GM19043 (cell line): ENCODE results near the gene SLC22A23.

Experiments used
- ATAC-seq: cut with Tn5 transposase; IDR thresholded peaks from one replicate; pipeline ENCODE4 v1.9.1; 2021; ENCODE audit warnings: low read depth; ENCODE audit not compliant: unreplicated experiment

SLC22A23 gene

GRCh38 chr6:3407840-3408239, 49.0 kb downstream of the SLC22A23 start:
- no peak for ATAC-seq

DNA sequence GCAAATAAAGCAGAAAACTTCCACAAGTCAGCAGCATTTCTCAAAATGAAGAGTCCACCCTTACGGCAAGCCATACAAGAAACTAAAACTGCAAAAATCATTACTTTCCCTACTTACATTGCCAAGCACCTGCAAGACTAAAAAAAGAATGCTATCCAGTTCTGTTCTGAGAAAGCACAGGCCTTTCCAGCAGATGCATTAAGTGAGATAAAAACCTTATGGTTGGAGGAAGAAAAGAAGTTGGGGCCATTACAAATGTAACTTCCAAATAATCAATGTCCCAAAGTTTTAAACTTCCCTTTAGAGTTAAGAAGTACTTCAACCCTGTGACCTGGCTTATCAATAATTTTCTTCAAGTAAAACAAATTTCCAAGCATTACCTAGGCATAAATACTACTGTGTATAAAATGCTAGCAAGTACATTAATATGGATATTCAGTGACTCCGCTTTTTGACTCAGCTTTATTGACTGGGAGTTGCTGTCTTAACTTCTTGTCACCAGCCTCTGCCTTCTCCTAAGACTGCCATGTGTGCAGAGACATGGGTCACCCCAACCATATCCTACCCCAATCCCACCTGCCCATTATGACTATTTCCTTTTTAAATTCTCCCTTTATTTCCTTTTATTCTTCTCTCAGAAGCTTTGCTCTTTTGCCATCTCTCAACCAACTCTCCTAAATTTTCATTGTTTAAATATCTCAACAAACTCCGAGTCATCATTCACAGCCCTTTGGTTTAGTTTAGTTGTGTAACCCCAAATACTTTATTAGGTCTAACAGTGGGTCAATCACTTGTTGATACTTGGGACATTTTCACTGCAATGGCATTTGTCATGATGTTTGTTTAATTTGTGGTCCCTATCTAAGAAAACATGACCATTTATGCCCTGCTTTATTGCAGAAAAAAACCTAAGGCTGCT, 49.7 kb downstream of the SLC22A23 start:
- ATAC-seq, result no peak

DNA sequence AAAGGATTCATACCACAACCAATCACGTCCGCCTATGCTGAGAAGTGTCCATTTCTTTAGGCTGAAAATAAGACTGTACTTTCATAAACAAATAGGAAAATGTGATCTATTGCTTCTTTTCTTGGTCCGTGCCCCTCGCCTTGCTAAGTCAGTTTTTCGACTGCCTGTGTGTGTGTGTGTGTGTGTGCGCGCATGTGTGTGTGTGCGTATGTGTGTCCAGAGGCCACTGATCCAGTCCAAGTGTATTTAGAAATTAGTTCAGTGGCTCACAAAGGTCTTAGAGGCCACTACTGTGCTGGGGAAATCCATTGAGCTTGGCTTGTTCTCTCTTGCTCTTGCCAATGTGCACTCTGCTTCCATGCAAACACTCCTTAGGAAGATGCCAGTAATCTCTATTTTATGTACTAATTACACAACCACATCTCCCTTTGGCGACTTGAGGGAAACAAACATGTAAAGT, 50.5 kb downstream of the SLC22A23 start:
- ATAC-seq, result no peak

DNA sequence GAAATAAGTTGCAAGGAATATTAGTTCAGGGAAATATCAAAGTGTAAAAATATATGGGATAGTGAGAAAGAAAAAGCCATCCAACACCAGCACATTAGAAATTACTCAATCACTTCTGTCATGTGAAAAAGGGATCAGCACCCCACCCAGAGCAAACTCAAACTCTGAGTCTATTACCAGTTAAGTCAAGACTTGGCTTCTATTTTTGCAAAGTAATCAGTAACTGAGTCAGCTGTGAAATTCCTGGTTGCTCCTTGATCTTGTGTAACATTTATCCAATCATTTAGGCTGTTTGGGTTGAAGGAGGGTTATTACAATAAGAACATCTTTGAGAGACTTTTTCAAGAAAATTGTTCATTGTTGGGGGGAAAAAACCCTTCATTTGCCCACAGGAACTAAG, 51.2 kb downstream of the SLC22A23 start:
- ATAC-seq, result no peak

DNA sequence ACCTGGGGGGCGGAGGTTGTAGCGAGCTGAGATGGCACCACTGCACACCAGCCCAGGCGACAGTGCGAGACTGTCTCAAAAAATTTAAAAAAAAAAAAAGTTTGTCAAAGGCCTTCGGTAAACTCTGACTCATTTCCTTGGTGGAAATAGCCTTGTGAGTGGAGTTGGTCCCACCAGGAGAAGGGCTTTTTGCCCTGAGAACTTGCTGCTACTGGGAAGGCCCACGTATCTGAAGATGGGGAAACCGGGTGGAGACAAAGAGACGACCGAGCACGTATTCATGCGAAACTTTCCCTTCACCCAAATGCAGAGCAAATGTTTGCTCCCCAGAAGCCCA, 51.7 kb downstream of the SLC22A23 start:
- ATAC-seq, result no peak

DNA sequence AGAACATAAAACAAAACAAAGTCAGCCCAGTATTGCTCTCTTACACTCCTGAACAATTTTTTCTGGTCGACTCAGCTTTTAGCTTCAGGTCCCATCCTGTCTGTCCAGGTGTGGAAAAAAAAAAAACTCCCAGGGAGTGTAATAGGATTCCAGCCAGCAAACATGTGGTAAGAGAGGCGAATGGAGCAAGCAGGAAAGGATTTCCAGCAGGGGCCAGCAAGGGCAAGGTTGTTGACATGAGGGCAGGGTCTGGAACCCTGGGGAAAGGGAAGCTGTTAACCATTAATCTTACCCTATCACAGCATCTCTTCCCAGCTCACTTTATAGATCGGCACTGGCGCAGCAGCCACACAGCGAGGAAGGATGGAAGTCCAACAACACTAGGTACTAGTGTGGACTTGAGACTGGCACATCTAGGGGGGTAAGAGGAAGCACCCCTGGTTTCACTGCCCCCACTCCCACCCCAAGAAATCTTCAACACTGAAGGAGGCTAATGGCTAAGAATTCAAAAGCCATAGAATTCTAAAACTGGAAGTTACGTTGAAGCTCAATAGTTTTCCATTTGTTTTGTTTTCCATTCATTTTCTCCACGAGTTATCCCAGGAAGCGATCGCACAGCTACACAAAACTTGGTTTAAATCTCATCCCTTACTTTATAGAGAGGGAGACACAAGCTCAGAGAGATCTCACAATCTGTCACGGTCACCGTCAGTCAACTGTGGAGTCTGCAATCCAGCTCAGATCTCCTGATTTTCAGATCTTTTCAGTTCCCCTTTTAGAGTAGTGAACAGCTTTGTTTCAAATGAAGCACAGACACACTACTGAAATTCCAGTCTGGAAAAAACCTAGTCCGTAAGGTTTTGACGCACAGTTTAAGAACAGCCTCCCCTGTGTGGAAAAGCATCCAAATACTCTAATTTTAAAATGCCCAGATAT, 53.3 kb downstream of the SLC22A23 start:
- ATAC-seq, result no peak

DNA sequence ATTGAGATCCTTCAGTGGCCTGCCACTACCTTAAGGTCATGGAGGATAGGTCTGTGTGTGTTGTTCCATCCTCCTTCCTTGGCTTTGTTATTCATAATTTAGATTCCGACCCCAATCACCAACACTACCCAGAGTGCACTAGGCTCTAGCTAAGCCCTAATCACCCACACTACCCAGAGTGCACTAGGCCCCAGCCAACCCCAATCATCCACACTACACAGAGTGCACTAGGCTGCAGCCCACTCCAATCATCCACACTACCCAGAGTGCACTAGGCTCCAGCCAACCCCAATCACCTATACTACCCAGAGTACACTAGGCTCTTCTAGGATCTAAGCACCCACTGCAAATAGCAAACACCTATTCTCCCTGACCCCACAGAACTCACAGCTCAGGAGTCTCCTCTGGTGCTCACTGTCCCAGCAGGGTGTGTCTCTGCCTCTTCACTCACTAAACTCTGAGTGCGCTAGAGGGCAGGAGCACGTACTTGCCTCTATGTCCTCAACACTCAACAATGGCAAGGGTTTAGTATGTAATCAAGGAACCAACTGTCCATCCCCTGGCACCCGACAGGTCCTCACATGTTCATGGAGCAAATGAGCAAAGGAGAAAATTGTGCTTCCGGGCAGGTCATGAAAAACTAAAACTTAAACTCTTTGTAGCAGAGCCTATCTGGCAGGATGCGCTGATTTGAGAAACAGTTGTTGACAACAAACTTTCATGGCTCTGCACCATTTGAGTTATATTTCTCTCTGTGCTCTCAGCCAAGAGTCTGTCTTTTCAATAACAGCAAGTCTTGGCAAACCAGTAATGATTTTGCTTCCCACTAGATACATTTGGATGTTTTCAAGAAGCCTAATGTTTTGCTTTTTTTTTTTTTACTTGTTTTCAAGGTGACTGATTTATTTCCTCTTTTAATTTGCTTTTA, 54.3 kb downstream of the SLC22A23 start:
- ATAC-seq, result no peak

GRCh38 chr6:3400162-3400561, 56.7 kb downstream of the SLC22A23 start:
- ATAC-seq, result no peak

- no peak for ATAC-seq
Observed at GRCh38 chr6:3398755-3399696, 57.8 kb downstream of the SLC22A23 start.

GRCh38 chr6:3398165-3398562, 58.7 kb downstream of the SLC22A23 start:
- no peak for ATAC-seq

- ATAC-seq, result no peak
Observed at GRCh38 chr6:3397229-3398164, 59.4 kb downstream of the SLC22A23 start.

GRCh38 chr6:3396503-3397180, 60.2 kb downstream of the SLC22A23 start:
- ATAC-seq, result no peak

DNA sequence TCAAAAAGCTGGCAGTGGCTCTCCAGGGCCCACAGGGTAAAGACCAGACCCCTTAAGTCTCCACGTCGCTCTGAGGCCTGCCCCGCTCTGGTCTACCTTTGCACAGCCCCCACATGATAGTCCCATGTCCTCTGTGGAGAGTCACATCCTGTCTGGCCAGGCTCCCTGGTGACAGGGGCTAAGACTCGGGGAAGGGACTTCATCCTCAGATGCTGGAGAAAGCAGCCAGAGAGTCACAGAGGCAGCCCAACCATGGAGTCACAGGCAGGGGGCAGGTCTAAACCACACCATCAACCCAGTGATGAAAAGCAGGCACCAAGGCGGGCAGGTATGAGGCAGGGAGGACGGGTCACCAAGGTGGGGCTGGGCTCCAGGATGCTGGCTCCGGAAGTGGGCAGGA, 62.2 kb downstream of the SLC22A23 start:
- ATAC-seq, result no peak

DNA sequence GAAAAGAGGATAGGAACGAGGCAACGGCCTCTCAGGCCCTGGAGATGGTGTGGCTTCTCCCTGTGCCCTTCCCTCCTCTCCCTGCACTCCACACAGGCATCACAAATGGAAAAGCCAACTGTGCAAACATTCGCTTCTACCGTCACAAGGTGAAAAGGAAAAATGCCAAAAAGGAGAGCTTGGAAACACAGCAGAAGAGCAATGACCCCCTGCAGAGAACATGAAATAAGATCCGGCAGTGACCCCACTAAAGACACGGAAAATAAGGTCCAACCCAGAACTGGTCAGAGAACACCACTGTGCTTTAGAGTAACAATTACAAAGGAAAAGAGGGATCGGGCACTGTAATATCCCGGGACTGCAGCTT, 63.0 kb downstream of the SLC22A23 start:
- ATAC-seq, result no peak

- no peak for ATAC-seq
Observed at GRCh38 chr6:3392930-3393835, 63.7 kb downstream of the SLC22A23 start.

GRCh38 chr6:3391902-3392458, 64.9 kb downstream of the SLC22A23 start:
- ATAC-seq, result no peak
